DMS153 treated with DMSO at 0.1 percent for 48 hours (cell line): Measurements from ENCODE around the gene CPO.

ENCODE experiments used
- DNase-seq: peaks from one replicate; lab custom pipeline; 2025; ENCODE audit not compliant: unreplicated experiment; lab: John Stamatoyannopoulos, UW

The CPO gene

GRCh38 chr2:207012461-207012860, 73.1 kb downstream of the CPO start:
- no peak for DNase-seq

- no peak for DNase-seq
Observed at GRCh38 chr2:207014424-207014823, 75.1 kb downstream of the CPO start.

GRCh38 chr2:207015901-207016300, 76.6 kb downstream of the CPO start:
- DNase-seq = no peak
